Testis (tissue), 2 donors: Measurements from ENCODE around the gene IGHMBP2.

Source experiments
- POLR2A ChIP-seq: fragments of 450-650 bp; IDR thresholded peaks from one replicate; pipeline ENCODE4 v1.6.1; 2017; ENCODE audit warnings: antibody characterized with exemption, mild to moderate bottlenecking, moderate library complexity
- TF ChIP-seq, protein P1 (sequence below), 3 experiments: fragments of 450-650 bp in 2 of 3; fragments of 200-600 bp in 1 of 3; sonication (generic) in 1 of 3; IDR thresholded peaks; one replicate each; pipeline ENCODE4 v1.5.1; 2016 to 2019; ENCODE audit warnings: antibody characterized with exemption in 3 of 3, mild to moderate bottlenecking in 2 of 3, moderate library complexity in 1 of 3

DNA sequence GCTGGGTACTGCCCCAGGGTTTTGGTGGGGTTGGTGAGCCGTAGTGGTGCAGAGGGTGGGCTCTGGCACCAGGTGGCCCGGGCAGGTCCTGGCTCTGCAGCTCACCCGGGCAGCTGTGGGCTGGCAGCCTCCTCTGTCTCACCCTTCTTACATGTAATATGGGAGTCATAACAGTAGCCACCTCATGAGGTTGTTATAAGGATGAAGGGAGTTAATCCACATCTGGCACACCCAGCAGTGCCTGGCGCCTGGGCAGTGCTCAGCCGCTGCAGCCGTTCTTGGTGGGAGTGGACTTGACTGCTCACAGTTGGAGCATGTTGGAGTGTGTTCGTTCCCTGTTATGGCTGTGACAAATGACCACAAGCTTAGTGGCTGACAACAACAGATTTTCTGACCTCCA is 28.7 kb downstream of the IGHMBP2 start:
- TF ChIP-seq, protein P1, sequence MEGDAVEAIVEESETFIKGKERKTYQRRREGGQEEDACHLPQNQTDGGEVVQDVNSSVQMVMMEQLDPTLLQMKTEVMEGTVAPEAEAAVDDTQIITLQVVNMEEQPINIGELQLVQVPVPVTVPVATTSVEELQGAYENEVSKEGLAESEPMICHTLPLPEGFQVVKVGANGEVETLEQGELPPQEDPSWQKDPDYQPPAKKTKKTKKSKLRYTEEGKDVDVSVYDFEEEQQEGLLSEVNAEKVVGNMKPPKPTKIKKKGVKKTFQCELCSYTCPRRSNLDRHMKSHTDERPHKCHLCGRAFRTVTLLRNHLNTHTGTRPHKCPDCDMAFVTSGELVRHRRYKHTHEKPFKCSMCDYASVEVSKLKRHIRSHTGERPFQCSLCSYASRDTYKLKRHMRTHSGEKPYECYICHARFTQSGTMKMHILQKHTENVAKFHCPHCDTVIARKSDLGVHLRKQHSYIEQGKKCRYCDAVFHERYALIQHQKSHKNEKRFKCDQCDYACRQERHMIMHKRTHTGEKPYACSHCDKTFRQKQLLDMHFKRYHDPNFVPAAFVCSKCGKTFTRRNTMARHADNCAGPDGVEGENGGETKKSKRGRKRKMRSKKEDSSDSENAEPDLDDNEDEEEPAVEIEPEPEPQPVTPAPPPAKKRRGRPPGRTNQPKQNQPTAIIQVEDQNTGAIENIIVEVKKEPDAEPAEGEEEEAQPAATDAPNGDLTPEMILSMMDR (IDR thresholded peaks at IDR 0.05): no peak
- no peak for TF ChIP-seq POLR2A
